Epidermal melanocyte (primary cell): ENCODE measurements around the gene ABCG2.

Source experiments
- DNase-seq: peaks from one replicate; pipeline ENCODE4 v3.0.0; 2011; ENCODE audit warnings: low spot score; ENCODE audit not compliant: insufficient read length

ABCG2 gene

GRCh38 chr4:88070031-88070430, 88.4 kb downstream of the ABCG2 start:
- no peak for DNase-seq

DNA sequence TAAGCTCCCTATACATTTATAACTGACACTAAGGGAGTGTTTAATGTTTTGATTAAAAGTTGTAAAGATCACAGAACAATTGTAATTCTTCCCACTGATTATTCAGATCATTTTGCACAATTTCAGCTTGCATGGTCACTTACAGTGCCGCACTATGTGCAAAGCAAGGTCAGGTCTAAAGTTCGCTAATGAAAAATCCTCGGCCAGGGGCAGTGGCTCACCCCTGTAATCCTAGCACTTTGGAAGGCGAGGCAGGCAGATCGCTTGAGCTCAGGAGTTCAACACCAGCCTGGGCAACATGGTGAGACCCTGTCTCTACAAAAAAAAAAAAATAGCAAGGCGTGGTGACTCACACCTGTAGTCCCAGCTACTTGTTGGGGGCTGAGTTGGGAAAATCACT, 94.0 kb downstream of the ABCG2 start:
- no peak for DNase-seq

GRCh38 chr4:88063634-88064296, 94.7 kb downstream of the ABCG2 start:
- DNase-seq: no peak

GRCh38 chr4:88062843-88063242, 95.6 kb downstream of the ABCG2 start:
- DNase-seq: no peak

DNA sequence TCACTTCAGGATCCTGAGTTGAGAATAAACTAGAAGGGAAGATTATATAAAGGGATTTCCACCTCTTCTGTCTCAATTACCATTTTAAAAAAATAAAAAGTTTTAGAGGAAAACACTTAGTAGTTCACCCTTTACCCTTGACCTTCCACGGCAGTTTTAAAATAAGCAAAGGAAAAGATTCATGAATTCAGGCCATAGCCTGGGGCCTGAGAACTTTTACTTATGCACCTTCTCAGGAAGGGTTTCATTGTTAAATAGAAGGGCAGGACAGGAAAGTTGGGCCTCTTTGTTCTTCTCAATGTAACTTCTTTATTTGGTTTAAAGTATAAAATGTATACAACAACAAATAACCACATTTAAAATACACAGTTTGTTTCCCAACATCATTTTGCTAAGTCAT, 96.1 kb downstream of the ABCG2 start:
- no peak for DNase-seq

GRCh38 chr4:88060431-88060830, 98.0 kb downstream of the ABCG2 start:
- no peak for DNase-seq

- no peak for DNase-seq
Measured at GRCh38 chr4:88059766-88060165, 98.7 kb downstream of the ABCG2 start.

DNA sequence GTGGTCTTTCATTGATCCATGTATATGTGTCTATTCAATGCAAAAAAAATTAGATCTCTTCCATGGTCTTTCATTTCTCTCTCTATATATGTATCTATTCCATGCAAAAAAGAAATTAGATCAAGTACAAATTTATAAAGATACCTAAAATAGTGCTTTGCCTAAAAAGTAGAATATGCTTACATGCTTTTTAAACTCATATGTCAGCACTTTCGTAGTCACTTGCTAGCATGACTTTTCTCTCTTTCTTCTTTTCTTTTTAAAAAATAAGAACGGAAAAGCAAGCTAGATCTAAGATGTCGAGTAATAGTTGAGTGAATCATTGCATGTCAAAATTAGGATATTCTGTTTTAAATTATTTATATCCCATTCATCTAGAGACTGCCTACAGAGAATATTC, 100.1 kb downstream of the ABCG2 start:
- no peak for DNase-seq

DNA sequence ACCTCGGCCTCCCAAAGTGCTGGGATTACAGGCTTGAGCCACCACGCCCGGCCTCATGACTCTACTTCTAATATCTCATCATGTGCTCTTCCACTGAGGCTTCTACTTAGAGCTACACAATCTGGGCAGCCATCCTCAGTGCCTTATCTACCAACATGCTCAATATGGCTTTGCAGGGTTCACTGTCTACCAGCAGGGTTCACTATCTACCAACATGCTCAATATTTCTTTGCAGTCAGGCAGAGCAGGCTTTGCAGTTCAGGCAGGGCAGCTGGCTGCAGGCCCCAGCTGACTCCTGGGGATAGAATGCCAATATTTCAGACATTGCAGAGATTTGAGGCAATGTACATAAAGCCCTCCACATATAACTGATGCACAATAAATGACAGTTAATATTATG, 103.5 kb downstream of the ABCG2 start:
- no peak for DNase-seq

DNA sequence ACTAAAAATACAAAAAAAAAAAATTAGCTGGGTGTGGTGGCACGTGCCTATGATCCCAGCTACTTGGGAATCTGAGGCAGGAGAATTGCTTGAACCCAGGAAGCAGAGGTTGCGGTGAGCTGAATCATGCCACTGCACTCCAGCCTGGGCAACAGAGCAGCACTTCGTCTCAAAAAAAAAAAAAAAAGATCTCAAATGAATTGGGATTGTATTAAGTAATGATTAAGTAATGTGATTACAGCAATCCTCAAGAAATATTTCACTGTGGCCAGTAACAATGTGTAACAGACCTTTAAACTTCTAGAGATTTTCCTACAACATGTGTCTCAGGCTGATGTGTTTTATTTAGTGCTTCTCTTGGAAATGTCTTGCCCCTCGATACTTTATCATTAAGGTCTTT, 104.2 kb downstream of the ABCG2 start:
- DNase-seq: no peak

DNA sequence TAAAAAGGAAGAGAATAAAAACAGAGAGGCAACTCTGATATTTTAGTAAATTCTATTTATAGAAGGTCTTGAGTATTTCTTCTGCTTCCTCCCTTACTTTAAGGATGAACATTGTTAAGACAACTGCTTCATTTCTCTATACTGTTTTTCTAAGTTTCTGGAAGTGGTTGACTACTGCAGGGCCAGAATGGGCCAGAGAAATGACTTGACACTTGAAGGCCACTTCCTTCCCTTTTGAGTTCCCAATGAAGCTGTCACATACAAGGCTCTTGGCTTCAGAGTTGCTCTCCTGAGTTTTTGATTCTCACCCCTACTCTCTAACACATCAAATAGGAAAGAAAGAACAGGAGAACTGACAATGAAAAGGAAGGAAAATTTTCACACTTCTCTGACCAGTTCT, 113.4 kb downstream of the ABCG2 start:
- DNase-seq: no peak

- DNase-seq: no peak
Measured at GRCh38 chr4:88043586-88044340, 114.7 kb downstream of the ABCG2 start.

DNA sequence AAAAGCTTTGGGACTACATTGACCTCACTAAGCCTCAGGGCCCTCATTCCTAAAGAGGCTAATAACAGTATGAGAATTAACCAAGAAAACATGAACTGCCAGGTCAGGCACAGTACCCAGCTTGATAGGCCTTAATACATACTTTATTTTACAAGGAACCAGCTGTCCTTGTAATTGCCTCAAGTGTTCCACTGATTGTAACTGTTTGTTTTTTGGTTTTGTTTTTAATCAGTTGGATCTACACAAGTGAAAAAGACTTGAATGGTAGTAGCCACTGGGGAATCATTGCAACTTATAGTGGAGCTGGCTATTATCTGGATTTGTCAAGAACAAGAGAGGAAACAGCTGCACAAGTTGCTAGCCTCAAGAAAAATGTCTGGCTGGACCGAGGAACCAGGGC, 115.4 kb downstream of the ABCG2 start:
- peak; percentile 44 for DNase-seq

DNA sequence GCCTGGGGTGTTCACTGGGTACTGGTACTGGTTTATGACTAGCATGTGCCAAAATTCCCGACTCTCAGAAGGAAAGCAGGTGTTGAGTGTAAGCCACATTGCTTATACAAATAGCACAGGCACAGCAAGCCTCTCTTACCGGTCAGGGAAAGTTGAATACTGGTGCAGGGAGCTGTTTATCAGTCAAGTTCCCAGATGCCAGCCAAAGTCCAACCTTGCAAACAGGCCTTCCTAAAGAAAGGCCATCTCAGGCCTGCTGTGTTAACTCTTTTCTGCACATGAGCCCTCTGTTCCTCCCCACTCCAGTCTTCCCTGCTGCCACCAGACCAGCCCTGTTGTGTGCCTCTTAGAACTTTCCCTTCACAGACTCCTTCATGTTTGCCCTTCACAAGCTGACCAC, 116.8 kb downstream of the ABCG2 start:
- no peak for DNase-seq

- DNase-seq: no peak
Measured at GRCh38 chr4:88040707-88041106, 117.7 kb downstream of the ABCG2 start.
